Activated T-cell treated with anti-CD3 and anti-CD28 coated beads, Interleukin-2, amount 50 U/mL, for 72 hours (primary cell): ENCODE data around the gene SECISBP2. TPM values are rescaled to one million over a fixed set of nuclear protein-coding genes. Genes with fewer than 3 reads are reported as not detected.
A peak's percentile ranks its signal among the peaks of the same experiment; 100 is the strongest.

Source experiments
- ATAC-seq, 2 donors: fragments of 150-1000 bp; cut with Tn5 transposase; replicated peaks in 1 of 2; 2 replicates each; pipeline ENCODE4 v1.10.0; 2021; ENCODE audit warnings: moderate library complexity in 2 of 2, mild to moderate bottlenecking in 1 of 2
- DNase-seq, 2 donors: peaks; one replicate each; pipeline ENCODE4 v3.0.0; 2021 to 2022; ENCODE audit warnings: mixed read lengths in 1 of 2
- H3K27ac Mint-ChIP-seq: one replicate; pipeline ENCODE4 v1.8.0; 2022; ENCODE audit warnings: mild to moderate bottlenecking, moderate library complexity, mixed read lengths
- H3K27me3 Mint-ChIP-seq: one replicate; pipeline ENCODE4 v1.8.0; 2022; ENCODE audit warnings: low read depth, mixed read lengths
- H3K36me3 Mint-ChIP-seq, 2 donors: one replicate each; pipeline ENCODE4 v1.8.0; 2022; ENCODE audit warnings: mixed read lengths in 2 of 2, mild to moderate bottlenecking in 1 of 2; ENCODE audit not compliant: insufficient read depth in 2 of 2
- H3K4me1 Mint-ChIP-seq: one replicate; pipeline ENCODE4 v1.8.0; 2022; ENCODE audit warnings: low read depth, mixed read lengths
- H3K4me3 Mint-ChIP-seq, 2 donors: one replicate each; pipeline ENCODE4 v1.8.0; 2022; ENCODE audit warnings: mild to moderate bottlenecking in 2 of 2, mixed read lengths in 2 of 2, moderate library complexity in 2 of 2
- H3K9me3 Mint-ChIP-seq, 2 donors: one replicate each; pipeline ENCODE4 v1.8.0; 2022; ENCODE audit warnings: mixed read lengths in 2 of 2
- total RNA-seq, 2 donors: library from RNA; stranded (reverse); gene quantifications; one replicate each; pipeline ENCODE4 v1.2.3, GENCODE V29; 2022

Gene SECISBP2
- total RNA-seq, 2 donors from 2014 or later = 41.6 to 47.0 TPM

DNA sequence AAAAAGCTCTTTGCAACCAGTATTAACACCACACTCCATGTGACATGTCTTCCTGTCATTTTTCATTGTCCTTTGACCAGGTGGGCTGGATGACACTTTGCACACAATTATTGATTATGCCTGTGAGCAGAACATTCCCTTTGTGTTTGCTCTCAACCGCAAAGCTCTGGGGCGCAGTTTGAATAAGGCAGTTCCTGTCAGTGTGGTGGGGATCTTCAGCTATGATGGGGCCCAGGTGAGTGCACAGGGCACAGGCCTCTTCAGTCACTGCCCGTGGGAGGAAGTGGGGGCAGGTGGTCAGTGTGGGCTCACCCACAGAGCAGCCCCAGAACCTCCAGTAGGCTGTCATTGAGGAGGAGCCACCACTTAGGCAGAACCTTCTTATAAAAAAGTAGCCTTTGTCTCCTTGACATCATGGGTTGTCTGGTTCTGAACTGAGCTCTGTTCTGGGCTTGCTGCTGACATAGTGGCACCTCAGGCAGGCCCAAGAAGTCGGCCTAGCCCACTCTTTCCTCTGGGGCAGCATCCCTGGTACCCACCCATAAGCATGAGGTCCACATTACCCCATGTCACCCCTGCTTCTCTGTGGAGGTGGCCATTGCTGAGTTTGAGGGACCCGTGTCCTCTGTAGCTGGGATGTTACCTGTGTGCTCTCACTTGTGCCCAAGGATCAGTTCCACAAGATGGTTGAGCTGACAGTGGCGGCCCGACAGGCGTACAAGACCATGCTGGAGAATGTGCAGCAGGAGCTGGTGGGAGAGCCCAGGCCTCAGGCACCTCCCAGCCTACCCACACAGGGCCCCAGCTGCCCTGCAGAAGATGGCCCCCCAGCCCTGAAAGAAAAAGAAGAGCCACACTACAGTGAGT lies 39.3 kb downstream of the SECISBP2 start:
- no peaks in the 10 kb centered on the region for H3K27me3 Mint-ChIP-seq
- DNase-seq (peak; percentile 33 to 49), ATAC-seq (peak; percentile 56 to 72)
- H3K27ac Mint-ChIP-seq = peak overlapping the region; percentile 58
- H3K9me3 Mint-ChIP-seq = no peaks in the 10 kb centered on the region
- no peak overlapping the region for H3K4me3 Mint-ChIP-seq
- peaks cover 10 to 34% of the 10 kb centered on the region in 2 donors for H3K36me3 Mint-ChIP-seq
- H3K4me1 Mint-ChIP-seq = peaks cover 23% of the 10 kb centered on the region

DNA sequence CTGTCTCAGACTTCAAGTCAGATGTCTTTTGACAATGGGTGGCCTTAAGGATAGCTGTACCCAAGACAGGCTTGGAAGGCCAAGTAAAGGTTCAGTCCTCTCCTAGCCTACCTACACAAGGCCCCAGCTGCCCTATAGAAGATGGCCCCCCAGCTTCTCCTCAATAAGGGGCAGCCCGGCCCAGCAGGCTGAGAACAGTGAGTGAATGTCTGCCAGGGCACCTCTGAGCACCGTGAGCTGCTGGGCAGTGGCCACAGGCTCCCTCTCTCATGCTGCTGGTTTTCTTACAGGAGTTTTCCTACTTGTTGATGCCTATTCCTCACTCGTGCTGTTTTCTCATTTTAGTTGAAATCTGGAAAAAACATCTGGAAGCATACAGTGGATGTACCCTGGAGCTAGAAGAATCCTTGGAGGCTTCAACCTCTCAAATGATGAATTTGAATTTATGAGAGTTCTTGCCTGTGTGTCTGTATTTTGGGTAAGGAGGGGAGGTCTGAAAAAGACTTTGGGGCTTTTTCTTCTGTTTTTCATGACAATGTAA lies 40.1 kb downstream of the SECISBP2 start:
- no peak overlapping the region for H3K4me3 Mint-ChIP-seq
- peak in 1 of 2 donors; percentile 2 for ATAC-seq
- no peaks in the 10 kb centered on the region for H3K9me3 Mint-ChIP-seq
- H3K4me1 Mint-ChIP-seq = peaks cover 20% of the 10 kb centered on the region
- peaks cover 10 to 30% of the 10 kb centered on the region in 2 donors for H3K36me3 Mint-ChIP-seq
- no peak for DNase-seq
- H3K27me3 Mint-ChIP-seq = no peaks in the 10 kb centered on the region
- H3K27ac Mint-ChIP-seq = peak overlapping the region; percentile 45

DNA sequence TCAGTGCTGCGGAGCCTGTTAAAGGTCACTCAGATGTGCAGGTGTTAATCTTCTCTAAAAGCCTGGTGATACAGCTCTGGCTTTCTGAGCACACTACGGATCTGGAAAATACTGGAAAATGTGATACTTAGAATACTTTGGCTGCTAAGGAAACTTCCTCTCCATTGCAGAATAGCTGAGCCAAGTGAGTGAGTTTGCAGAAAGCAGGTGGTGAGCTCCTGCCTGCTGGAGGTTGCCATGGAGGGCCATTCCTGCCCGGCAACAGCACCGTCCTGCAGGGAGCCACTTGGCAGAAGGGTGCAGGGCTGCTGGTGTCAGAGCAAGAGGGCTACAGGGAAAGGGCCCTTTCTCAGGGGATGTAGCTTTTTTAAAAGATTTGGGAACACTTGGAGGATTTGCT lies 40.7 kb downstream of the SECISBP2 start:
- Mint-ChIP-seq H3K27me3 (no peaks in the 10 kb centered on the region), H3K27ac (peak overlapping the region; percentile 54), H3K9me3 (no peaks in the 10 kb centered on the region), H3K4me3 (no peak overlapping the region), H3K4me1 (peaks cover 20% of the 10 kb centered on the region), H3K36me3 (peaks cover 10 to 26% of the 10 kb centered on the region in 2 donors)
- ATAC-seq (no peak), DNase-seq (no peak)

DNA sequence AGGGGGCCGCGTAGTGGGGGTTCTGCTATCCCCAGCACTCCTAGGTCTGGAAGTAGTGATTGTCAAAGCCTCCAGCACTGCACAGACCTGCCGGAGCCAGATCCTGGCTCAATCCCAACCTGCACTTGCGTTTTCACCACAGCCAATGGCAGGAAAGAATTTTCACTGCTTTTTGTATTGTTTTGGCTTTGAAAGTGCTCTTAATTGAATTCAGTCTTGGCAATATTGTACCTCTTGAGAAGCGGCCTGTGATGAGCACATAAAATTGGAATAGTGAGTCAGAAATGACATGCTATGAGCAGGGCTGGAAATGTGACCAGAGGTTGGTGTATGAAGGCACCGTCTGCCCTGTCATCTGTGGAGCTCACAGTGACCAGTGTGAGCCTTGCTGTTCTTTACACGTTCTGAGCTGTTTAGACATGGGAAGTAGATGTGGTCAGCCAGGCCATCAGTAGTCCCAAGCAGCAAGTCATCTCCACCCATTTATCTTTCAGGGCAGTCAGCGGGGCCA lies 41.5 kb downstream of the SECISBP2 start:
- Mint-ChIP-seq H3K36me3 (peaks cover 10 to 26% of the 10 kb centered on the region in 2 donors), H3K27me3 (no peaks in the 10 kb centered on the region), H3K4me1 (peaks cover 20% of the 10 kb centered on the region), H3K4me3 (no peak overlapping the region), H3K27ac (peak overlapping the region; percentile 67), H3K9me3 (no peaks in the 10 kb centered on the region)
- DNase-seq = no peak
- peak in 1 of 2 donors; percentile 34 for ATAC-seq

DNA sequence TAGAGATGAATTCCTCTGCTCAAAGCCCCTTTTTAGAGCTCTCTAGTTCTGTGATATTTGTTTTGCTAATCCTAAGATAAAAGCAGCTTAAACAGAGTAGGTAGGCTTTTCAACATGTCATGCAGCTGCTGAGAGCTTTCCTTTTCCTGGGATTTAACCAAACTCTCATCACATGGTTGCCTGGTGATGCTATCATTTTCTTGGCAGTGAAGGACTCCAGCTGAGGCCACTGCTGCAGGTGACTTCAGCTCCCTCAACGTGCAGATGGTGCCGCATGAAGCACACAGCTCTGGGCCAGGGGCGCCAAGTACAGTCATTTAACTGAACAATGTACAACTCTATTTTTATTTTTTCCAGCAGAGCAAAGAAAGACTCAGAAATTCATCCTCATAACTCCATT lies 42.2 kb downstream of the SECISBP2 start:
- no peak for ATAC-seq
- peak overlapping the region; percentile 67 for H3K27ac Mint-ChIP-seq
- no peak overlapping the region for H3K4me3 Mint-ChIP-seq
- DNase-seq = no peak
- peaks cover 20% of the 10 kb centered on the region for H3K4me1 Mint-ChIP-seq
- no peaks in the 10 kb centered on the region for H3K27me3 Mint-ChIP-seq
- no peaks in the 10 kb centered on the region for H3K9me3 Mint-ChIP-seq
- H3K36me3 Mint-ChIP-seq = peaks cover 10 to 26% of the 10 kb centered on the region in 2 donors

DNA sequence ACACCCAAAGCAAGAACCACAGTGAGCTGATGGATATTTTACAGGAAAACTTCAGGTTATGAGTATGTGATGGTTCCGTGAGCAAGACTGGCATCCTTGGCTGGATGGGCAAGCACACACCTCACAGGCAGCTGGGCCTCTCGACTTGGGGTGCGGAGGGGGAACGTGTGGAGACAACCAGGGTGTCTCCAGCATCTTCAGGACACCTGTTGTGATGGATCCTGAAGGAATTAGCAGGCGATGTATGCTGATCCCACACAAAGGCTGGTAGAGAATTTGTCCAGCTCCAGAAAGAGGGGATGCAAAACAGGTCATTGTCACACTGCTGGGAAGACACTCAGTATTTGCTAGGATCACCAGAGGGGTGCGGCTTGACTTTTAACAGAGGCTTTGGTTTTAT lies 42.7 kb downstream of the SECISBP2 start:
- Mint-ChIP-seq H3K27me3 (no peaks in the 10 kb centered on the region), H3K4me3 (no peak overlapping the region), H3K36me3 (peaks cover 10 to 26% of the 10 kb centered on the region in 2 donors), H3K4me1 (peaks cover 20% of the 10 kb centered on the region), H3K27ac (peak overlapping the region; percentile 21), H3K9me3 (no peaks in the 10 kb centered on the region)
- DNase-seq (no peak), ATAC-seq (no peak)

DNA sequence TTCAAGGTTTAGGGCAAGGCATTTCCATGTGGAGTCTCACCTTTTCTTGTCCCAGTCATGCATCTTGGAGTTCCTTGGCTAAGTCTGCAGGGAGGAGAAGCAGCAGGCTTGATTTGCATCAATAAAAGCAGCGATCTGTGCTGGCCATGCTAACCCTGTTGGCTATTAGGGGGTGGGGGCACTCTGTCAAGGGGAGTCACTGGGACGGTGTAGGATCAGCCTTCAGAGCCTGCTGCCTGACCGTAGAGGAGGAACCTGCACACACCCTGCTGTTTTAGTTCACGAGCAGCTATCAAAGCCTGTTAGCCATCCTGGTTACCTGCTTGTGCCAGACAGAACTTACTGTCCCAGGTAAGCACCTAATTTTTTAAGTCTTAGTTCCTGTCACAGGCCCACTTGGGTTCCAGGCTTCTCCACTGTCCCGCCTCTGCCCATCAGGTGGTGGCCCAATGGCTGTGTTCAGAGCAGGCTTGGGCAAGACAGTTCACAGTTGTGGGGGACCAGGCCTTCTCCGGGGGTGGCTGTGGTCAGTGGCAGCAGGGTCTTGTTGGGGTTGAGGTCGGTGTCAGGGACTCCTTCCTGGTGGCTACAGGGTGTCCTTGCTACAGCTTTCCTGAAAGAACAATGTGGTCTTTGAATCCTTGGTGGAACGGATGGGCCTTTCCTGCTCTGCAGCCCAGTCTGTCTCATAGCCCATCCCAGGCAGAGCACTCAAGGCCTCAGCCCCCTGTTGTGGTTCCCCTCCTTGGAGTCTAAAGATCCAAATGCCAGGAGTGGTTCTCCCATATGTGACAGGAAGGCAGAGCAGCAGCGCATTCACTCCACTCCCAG lies 43.7 kb downstream of the SECISBP2 start:
- ATAC-seq = no peak
- Mint-ChIP-seq H3K36me3 (peaks cover 10 to 23% of the 10 kb centered on the region in 2 donors), H3K27me3 (no peaks in the 10 kb centered on the region), H3K27ac (no peak overlapping the region), H3K4me1 (peaks cover 14% of the 10 kb centered on the region), H3K4me3 (no peak overlapping the region), H3K9me3 (no peaks in the 10 kb centered on the region)
- no peak for DNase-seq

DNA sequence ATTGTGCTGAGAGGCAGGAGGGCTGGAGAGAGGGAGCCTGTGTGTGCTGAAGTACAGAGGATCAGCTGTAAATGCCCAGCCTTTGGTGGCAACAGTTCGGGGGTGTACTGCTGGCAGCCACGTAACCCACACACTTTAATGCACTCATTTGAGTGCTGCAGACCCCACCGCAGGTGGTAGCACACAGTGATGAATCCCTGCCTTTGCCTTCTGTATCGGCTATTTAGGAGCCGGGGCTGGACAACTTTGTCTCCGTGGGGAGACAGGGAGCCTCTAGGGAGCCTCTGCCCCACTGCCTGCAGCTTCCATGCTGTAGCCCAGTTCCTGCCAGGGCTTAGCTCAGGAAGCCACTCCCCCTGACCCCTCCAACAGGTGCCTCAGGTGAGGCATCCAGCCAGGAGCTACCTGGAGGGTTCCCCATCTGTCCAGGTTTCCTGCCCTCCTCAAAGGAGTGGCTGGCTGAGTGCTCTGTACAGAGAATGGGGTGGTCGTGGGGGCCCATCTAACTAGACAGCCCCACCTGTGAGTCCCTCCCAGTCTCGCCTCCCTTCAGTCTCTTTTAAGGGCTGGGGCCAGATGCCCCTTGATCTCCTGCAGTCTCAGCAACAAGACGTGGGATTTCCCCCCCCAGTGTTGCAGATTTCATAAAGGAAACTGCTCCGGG lies 44.5 kb downstream of the SECISBP2 start:
- H3K4me3 Mint-ChIP-seq = no peak overlapping the region
- ATAC-seq (no peak), DNase-seq (no peak)
- no peaks in the 10 kb centered on the region for H3K27me3 Mint-ChIP-seq
- peaks cover 10 to 22% of the 10 kb centered on the region in 2 donors for H3K36me3 Mint-ChIP-seq
- H3K27ac Mint-ChIP-seq = no peak overlapping the region
- H3K9me3 Mint-ChIP-seq = no peaks in the 10 kb centered on the region
- H3K4me1 Mint-ChIP-seq = peaks cover 7% of the 10 kb centered on the region

DNA sequence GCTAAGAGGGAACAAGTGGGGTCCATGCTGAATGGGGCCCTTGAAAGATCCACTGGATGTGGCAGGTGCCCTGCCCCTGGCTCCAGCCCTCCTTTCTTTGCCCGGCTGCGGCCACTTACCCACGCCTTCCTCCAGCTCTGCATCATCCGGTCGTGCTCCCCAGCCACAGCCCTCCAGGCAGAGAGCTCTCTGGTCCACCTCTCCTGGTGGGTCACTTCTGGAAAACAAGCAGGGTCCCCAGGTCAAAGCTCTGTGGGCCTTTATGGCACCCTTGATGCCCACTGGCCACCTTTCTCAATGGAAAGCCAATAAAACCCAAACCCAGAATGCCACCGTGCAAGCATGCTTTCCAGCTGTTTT lies 45.0 kb downstream of the SECISBP2 start:
- DNase-seq = no peak
- H3K4me3 Mint-ChIP-seq = no peak overlapping the region
- H3K9me3 Mint-ChIP-seq = no peaks in the 10 kb centered on the region
- peak overlapping the region; percentile 90 for H3K27ac Mint-ChIP-seq
- ATAC-seq = no peak
- peaks cover 10 to 19% of the 10 kb centered on the region in 2 donors for H3K36me3 Mint-ChIP-seq
- H3K4me1 Mint-ChIP-seq = peaks cover 6% of the 10 kb centered on the region
- no peaks in the 10 kb centered on the region for H3K27me3 Mint-ChIP-seq

DNA sequence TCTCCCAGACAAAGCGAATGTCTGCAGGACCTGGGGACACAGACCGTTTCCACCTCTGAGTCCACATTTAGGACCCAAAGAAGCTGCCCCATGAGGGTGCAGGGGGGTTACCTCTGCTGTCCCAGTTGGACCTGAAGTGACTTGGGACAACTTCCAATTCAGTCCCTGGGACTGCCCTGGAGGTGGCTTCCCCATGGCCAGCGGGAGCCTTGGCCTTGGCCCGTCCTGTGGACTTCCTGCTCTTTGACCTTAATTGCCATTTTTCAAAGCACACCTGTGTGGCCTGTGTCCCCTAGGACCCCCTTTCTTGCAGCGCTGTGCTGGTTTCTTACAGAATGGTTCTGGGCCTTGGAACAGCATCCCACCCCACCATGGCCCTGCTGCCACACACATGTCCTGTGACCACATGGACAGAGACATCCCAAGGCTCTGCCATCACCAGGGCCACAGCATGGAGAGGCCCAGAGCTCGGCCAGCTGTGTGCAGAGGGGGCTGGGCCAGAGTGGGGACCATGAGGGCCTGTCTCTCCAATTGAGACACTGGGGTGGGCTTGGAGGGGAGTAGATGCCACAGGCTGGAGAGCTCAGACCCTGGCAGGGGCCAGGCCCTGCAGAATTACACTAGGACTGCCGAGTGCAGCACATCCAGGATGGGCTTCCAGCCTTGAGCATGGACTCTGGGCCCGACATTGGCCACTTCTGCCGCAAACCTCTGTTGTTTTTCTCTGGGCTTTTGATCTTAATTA lies 45.8 kb downstream of the SECISBP2 start:
- H3K27ac Mint-ChIP-seq = no peak overlapping the region
- peaks cover 6% of the 10 kb centered on the region for H3K4me1 Mint-ChIP-seq
- H3K9me3 Mint-ChIP-seq = no peaks in the 10 kb centered on the region
- ATAC-seq (peak in 1 of 2 donors; percentile 4), DNase-seq (no peak)
- H3K4me3 Mint-ChIP-seq = no peak overlapping the region
- no peaks in the 10 kb centered on the region for H3K27me3 Mint-ChIP-seq
- H3K36me3 Mint-ChIP-seq = peaks cover 10 to 18% of the 10 kb centered on the region in 2 donors

DNA sequence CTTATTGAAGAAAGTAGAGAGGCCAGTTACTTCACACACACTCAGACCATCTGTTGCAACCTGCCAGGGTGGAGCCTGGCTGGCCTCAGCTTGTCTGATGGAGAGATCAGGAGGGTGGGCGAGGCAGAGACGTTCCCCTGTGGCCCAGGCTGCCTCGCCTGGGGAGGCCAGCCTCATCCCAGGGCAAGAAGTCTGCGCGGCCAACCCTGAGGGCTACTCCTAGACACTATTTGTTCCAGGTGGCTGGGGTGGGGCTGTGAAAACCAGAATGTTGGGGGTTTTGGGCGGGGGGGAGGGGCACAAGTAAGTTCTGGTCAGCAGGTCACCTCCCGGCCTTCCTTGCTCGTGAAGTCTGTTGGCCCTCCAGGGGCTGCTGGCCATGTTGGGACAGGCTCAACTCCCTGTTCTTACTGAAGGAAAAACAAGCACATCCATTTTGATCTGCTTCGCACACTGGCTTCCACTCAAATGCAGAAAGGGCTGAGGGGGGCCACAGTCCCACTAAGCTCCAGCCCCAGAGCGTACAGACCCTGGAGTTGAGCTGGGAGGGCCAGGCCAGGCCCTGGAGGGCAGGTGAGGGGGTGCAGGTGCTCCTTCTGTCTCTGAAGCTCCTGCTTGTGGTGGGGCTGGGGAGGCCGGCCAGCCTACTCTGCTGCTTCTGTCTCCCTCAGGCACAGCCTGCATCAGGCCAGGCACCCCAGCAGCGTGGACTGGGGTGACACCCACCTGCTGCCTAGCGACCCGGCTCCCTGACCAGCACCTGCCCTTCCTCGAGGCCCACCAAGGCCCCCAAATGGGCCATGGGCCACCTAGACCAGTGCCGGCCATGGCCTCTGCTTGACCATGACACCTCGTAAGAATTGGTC lies 46.6 kb downstream of the SECISBP2 start:
- no peak for DNase-seq
- ATAC-seq = peak in 1 of 2 donors; percentile 14
- no peak overlapping the region for H3K4me3 Mint-ChIP-seq
- H3K27me3 Mint-ChIP-seq = no peaks in the 10 kb centered on the region
- no peak overlapping the region for H3K27ac Mint-ChIP-seq
- H3K4me1 Mint-ChIP-seq = peaks cover 2% of the 10 kb centered on the region
- H3K36me3 Mint-ChIP-seq = peaks cover 8 to 14% of the 10 kb centered on the region in 2 donors
- no peaks in the 10 kb centered on the region for H3K9me3 Mint-ChIP-seq
